GM10248 (cell line): ENCODE data around the gene RAB8B.

Experiments
- CTCF ChIA-PET: fragments of 300-600 bp; sonication (Branson Sonifier 250); formaldehyde crosslinking; extraction: SDS; loops from one replicate; lab custom pipeline; 2021; ENCODE audit warnings: antibody characterized with exemption; lab: Yijun Ruan, JAX
- POLR2A ChIA-PET: fragments of 350-650 bp; sonication (Branson Sonifier 250); formaldehyde crosslinking; extraction: SDS; loops from one replicate; lab custom pipeline; 2020; ENCODE audit warnings: antibody characterized with exemption; lab: Yijun Ruan, JAX
- DNase-seq: peaks from one replicate; pipeline ENCODE4 v3.0.0; 2012; ENCODE audit errors: extremely low spot score
- TF ChIP-seq, protein P1 (sequence below): IDR thresholded peaks from 2 replicates; pipeline ENCODE4 v1.5.1; 2012; ENCODE audit warnings: mild to moderate bottlenecking, low read depth; ENCODE audit errors: extremely low read depth, missing control alignments, control extremely low read depth

The RAB8B gene

DNA sequence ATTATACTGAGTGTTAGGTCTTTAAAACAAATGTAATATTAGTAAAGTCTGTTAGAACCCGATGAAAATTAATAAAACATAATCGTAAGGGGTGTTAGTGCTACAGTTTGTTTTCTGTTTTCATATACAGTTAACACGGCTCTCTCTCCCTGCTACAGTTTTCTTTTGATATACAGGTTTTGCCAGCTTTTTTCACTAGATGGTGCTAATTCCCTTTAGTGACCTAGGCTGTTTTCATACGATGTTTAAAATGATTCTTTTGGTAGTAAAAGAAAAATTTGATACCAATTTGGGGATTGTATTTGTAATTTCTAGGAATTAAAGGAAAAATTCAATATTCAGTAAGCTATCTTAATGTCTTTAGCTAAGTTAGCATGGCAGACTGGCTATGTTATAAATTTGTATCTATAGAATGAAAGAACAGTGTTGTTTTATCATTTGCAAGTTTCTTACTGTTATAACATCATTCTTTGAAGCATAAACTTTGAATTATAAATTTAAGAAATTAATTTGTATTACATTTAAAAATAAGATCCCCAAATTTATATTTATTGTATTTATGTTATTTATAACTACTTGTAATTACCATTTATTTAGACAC, 99.5 kb downstream of the RAB8B start:
- CTCF ChIA-PET, result interaction anchor here (0.8 to 4.0 kb wide), 9 partner anchors 9 to 613 kb away, joined by 3 to 15 read pairs (median 3); no protein-coding TSS in a partner anchor
- POLR2A ChIA-PET, result no interaction called here

DNA sequence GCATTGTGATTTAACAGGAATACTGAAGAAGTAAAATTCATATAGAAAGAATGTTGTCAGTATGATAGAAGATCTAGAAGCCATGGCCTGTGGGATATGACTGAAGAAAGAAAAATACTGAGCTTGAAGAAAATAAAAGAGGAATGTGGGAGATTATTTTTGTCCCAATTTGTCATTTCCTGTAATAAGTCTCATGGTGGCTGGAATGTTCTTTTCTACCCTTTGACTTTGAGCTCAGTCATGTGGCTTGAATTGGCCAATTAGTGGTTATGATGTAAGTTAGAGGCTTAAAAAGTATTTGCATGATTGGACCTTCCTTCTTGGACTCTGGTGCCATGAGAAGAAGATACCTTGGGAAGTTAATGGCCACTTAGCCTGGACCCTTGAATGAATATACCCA, 102.1 kb downstream of the RAB8B start:
- DNase-seq, result no peak
- ChIA-PET CTCF (interaction anchor here (0.7 to 4.0 kb wide), 9 partner anchors 8 to 777 kb away, joined by 3 to 15 read pairs (median 3); no protein-coding TSS in a partner anchor), POLR2A (no interaction called here)
- TF ChIP-seq, protein P1, sequence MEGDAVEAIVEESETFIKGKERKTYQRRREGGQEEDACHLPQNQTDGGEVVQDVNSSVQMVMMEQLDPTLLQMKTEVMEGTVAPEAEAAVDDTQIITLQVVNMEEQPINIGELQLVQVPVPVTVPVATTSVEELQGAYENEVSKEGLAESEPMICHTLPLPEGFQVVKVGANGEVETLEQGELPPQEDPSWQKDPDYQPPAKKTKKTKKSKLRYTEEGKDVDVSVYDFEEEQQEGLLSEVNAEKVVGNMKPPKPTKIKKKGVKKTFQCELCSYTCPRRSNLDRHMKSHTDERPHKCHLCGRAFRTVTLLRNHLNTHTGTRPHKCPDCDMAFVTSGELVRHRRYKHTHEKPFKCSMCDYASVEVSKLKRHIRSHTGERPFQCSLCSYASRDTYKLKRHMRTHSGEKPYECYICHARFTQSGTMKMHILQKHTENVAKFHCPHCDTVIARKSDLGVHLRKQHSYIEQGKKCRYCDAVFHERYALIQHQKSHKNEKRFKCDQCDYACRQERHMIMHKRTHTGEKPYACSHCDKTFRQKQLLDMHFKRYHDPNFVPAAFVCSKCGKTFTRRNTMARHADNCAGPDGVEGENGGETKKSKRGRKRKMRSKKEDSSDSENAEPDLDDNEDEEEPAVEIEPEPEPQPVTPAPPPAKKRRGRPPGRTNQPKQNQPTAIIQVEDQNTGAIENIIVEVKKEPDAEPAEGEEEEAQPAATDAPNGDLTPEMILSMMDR, result no peak

More for the DNA sequence above, 99.5 kb downstream of the RAB8B start:
- DNase-seq, result peak; percentile 49
- TF ChIP-seq, protein P1, result peak; percentile 57

DNA sequence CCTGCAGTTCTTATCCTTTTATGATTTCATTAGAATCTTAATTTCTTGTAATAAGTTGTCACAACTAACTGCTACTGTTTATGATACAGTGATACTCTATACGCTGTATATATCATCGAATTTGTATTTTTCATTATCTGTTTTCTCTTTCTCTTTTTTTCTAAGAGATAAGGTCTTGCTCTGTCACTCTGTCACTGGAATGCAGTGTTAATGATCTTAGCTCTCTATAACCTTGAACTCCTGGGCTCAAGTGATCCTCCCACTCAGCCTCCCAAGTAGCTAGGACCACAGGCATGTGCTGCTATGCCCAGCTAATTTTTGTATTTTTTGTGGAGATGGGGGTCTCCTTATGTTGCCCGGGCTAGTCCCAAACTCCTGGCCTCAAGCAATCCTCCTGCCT, 102.8 kb downstream of the RAB8B start:
- TF ChIP-seq, protein P1, result no peak
- ChIA-PET CTCF (interaction anchor here (1.0 to 4.0 kb wide), 4 partner anchors 9 to 47 kb away, joined by 3 to 15 read pairs (median 6); no protein-coding TSS in a partner anchor), POLR2A (no interaction called here)
- no peak for DNase-seq

DNA sequence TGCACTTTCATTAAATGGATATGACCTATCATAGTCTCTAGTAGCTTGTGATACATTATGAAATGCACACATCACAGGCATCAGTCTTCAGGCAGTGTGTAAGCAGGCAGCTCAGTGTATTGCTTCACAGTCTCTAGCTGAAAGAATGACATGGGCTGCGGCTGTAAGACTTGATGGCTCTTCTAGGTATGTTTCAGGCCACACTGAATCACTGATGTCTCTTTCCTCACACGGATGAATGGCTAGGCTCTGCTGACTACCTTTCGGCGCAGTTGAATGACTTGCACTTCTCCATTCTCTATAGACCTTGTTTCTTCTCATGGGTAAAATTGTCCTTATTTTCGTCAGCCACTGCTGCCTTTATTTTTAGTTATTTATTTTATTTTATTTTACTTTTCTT, 103.4 kb downstream of the RAB8B start:
- POLR2A ChIA-PET, result no interaction called here
- TF ChIP-seq, protein P1, result no peak
- peak; percentile 38 for DNase-seq
- CTCF ChIA-PET, result interaction anchor here (1.0 to 1.9 kb wide), 3 partner anchors 9 to 47 kb away, joined by 3 to 6 read pairs (median 6); no protein-coding TSS in a partner anchor

DNA sequence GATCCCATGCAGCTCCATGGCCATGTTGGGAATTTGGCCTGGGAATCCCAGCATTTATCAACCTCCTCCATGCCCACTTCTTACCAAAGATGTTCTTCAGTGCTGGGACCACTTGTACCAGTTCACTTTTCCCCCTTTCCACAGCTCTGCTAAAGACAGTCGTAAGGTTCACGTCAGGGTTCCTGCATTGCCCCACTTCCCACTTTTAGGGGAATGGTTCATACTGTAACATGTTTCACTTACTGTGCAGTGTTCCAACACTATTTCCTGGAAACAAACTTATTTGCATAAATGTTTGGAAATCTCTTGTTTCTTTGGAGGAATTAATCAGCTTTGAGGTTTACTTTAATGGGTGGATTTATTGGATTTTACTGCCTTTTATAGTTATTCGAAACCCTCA, 105.0 kb downstream of the RAB8B start:
- ChIA-PET POLR2A (no interaction called here), CTCF (interaction anchor here (1.0 kb wide), 1 partner anchor 173 kb away, joined by 3 read pairs; no protein-coding TSS in a partner anchor)
- TF ChIP-seq, protein P1, result no peak
- no peak for DNase-seq

DNA sequence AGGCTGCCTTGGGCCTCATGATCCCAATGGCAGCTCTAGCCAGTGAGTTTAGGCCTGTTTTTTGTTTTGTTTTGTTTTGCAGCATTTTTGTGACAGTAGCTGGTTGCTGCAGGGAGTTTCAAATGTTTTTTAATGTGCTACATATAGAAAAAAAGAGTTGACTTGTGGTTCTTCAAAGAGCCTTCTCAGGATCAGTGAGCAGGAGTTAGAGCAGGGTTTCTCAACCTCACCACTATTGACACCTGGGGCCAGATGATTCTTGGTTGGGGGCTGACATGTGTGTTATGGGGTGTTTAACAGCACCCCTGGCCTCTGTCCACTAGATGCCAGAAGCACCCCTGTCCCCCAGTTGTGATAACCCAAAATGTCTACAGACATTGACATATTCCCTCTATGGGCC, 105.9 kb downstream of the RAB8B start:
- ChIA-PET CTCF (interaction anchor here (1.6 kb wide), 1 partner anchor 16 kb away, joined by 4 read pairs; no protein-coding TSS in a partner anchor), POLR2A (no interaction called here)
- DNase-seq, result no peak
- TF ChIP-seq, protein P1, result no peak
